ENCODE measurements around the gene SLC13A2.

The SLC13A2 gene

DNA sequence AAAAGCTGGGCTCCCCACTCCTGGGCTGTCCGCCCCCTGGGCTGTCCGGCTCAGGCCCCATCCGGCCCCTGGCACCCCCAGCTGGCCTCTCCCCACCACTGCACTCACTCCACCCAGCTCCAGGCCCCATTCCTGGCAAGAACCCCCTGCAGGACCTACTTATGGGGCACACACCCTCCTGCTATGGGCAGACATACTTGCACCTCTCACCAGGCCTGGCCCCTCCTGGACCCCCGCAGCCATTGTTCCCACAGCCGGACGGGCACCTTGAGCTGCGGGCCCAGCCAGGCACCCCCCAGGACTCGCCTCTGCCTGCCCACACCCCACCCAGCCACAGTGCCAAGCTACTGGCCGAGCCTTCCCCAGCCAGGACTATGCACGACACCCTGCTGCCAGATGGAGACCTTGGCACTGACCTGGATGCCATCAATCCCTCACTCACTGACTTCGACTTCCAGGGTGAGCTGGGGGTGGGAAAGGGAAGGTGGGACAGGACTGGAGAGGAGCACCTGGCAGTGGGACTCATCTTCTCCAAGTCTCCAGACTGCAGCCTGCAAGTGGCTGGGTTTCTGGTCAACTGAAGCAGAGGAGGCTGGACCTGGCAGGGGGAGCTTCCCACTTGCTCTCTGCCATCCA is 61.4 kb downstream of the SLC13A2 start:
- DNase-seq (ENCODE audit: low read depth): no peak

DNA sequence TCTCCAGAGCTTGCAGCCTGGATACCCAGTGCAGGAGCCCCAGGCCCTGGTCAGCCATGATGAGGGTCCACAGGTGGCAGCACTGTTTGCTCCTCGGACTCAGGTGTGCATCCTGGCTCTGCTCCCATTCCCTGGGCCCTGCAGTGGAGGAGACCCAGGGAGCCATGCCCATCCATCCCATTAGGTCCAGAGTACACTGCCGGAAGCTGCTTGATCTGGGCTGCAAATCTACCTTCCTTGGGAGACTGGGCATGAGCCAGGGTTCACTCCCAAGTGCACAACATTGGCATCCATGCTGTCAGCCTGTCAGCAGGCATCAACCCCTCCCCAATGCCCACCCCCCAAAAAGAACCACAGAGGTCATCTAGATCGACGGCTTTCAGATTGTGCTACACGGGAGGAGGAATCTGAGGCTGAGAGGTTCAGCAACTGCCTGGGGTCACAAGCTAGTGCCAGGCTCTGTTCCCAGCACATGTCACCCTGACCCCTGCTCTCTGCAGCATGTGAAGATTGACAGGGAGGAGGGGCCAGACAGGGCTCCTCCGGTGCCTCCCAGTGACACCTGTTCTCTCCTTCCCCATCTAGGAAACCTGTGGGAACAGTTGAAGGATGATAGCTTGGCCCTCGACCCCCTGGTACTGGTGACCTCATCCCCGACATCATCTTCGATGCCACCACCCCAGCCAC is 63.2 kb downstream of the SLC13A2 start:
- DNase-seq (ENCODE audit: low read depth): no peak

DNA sequence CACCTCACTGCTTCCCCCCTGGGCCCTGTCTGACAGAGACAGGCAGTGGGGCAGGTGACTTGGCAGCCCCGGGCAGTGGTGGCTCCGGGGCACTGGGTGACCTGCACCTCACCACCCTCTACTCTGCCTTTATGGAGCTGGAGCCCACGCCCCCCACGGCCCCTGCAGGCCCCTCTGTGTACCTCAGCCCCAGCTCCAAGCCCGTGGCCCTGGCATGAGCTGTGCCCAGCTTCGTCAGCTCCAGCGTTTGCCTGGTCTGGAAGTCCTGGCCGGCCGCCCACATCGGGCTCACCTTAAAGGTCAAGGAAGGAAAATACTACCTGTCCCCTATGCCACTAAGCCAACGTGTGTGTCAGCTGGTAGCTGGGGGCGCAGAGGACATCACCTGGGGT is 63.8 kb downstream of the SLC13A2 start:
- no peak for DNase-seq (ENCODE audit: low read depth)

- no peak for DNase-seq (ENCODE audit: low read depth)
Observed at GRCh38 chr17:28538296-28538895, 65.0 kb downstream of the SLC13A2 start.

DNA sequence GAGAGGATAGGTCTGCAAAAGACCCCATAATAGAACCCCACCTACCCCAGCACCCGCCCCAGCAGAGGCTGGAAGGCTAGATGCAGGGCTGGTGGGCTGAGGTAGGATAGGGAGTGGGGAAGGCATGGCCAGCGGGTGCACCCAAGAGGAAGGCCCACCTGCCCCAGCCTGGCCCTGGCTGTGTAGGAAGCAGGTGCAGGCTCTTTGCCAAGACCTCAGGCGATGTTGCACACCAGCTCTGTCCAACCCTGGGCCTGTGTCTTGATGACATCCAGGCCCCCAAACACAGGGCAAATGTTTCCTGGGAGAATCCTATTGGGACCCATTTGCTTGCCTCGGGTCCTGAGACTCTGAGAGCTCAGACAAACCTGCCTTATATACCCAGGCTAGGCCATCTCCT is 66.8 kb downstream of the SLC13A2 start:
- no peak for DNase-seq (ENCODE audit: low read depth)

- DNase-seq (ENCODE audit: low read depth): no peak
Observed at GRCh38 chr17:28541439-28541838, 68.0 kb downstream of the SLC13A2 start.

- DNase-seq (ENCODE audit: low read depth): no peak
Observed at GRCh38 chr17:28544402-28545140, 71.1 kb downstream of the SLC13A2 start.

DNA sequence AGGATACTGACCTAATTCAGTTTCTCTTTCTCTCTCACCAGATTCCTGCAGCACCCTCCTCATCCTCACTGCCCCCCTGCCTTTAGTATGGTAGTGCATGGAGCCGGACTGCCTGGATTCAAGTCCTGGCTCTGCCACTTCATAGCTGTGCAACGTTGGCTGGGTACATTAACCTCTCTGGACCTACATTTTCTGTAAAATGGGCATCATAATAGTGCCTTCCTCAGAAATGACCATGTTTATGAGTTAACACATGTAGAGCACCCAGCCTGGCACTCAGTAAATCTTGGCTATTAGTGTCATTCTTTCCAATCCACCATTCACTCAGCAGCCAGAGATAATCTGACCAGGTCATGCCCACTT is 71.7 kb downstream of the SLC13A2 start:
- no peak for DNase-seq (ENCODE audit: low read depth)

- no peak for DNase-seq (ENCODE audit: low read depth)
Observed at GRCh38 chr17:28545787-28546415, 72.5 kb downstream of the SLC13A2 start.

- DNase-seq (ENCODE audit: low read depth): no peak
Observed at GRCh38 chr17:28547096-28547622, 73.7 kb downstream of the SLC13A2 start.
